ENCODE data around the gene OR2Y1.
"Not testable (repeated sequence)": the region's sequence is repeated elsewhere in the genome, so short reads cannot be mapped to it uniquely, and the experiment has no call there.

OR2Y1 gene

DNA sequence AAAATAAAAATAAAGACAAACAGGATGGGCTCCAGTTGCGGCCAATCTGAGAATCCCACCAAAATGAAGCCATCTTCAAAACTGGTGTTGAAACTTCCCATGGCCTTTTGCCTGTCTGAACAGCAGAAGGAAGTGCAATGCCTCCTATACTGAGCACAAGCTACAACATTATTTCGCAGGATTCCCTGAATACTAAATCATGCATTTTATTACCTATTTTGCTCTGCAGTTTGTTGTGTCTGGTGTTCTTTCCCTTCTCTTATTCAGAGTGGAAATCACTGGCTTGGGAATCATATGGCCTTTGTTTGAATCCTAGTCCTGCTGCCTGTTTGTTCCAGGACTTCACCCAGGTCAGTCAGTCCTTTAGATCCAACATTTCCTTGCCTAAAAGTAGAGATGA is at the start of gene OR2Y1:
OR2Y1 (minus strand) TSS at position 101 of the 400 bp plus-strand sequence; CDS start at position 101, 0 bp downstream.
- in situ Hi-C loops (cut with HindIII; ENCODE audit: low sequenced_read_pairs): no loop called here

DNA sequence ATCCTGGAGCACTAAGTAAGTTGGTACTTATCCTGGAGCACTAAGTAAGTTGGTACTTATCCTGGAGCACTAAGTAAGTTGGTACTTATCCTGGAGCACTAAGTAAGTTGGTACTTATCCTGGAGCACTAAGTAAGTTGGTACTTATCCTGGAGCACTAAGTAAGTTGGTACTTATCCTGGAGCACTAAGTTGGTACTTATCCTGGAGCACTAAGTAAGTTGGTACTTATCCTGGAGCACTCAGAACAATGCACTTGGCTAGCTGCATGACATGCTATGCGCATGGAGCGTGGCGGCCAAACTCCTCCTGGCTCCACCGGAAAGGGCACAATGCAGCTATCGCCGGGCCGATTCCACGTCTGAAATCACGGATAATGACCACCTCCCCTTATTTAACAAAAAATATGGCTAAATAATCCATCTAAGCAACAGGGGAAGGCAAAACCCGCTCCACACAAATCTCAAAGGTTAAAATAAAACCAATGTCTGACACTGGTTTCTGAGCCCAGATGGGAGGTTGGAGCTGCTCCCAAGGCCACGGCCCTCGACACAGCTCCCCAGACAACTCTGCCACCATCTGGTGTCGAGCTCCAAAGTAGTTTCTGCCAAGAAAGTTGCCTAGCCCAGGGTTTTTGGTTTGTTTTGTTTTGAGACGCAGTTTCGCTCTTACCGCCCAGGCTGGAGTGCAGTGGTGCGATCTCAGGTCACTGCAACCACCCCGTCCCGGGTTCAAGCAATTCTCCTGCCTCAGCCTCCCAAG is 49.0 kb upstream of the OR2Y1 start:
- in situ Hi-C loops (cut with HindIII; ENCODE audit: low sequenced_read_pairs): not testable (repeated sequence)

GRCh38 chr5:180787711-180788431 is 48.0 kb upstream of the OR2Y1 start:
- in situ Hi-C loops (cut with HindIII; ENCODE audit: low sequenced_read_pairs): no loop called here

GRCh38 chr5:180786531-180787398 is 46.9 kb upstream of the OR2Y1 start:
- in situ Hi-C loops (cut with HindIII; ENCODE audit: low sequenced_read_pairs): no loop called here

DNA sequence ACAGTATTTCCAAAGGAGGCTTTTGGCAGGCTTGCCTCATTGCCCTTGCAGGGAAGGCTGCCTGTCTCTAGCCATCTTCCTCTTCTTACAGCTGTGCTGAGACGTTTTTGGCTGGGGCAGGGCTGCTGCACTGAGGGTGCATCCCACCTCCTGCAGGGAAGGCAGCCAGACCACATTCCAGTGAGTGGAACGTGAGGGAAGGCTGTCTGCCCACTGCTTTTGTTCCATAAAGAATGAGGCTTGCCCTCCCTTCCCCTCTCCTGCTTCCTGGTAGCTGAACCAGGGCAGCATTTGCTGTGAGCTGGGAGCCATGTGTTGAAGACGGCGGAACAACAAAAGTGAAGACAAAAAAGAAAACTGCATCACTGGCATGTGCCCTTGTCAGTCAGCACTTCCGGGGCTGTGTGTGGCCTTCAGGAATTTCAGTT is 46.0 kb upstream of the OR2Y1 start:
- in situ Hi-C loops (cut with HindIII; ENCODE audit: low sequenced_read_pairs): no loop called here

- in situ Hi-C loops (cut with HindIII; ENCODE audit: low sequenced_read_pairs): no loop called here
Observed at GRCh38 chr5:180785121-180785781, 45.4 kb upstream of the OR2Y1 start.

- in situ Hi-C loops (cut with HindIII; ENCODE audit: low sequenced_read_pairs): no loop called here
Observed at GRCh38 chr5:180784497-180785097, 44.7 kb upstream of the OR2Y1 start.

DNA sequence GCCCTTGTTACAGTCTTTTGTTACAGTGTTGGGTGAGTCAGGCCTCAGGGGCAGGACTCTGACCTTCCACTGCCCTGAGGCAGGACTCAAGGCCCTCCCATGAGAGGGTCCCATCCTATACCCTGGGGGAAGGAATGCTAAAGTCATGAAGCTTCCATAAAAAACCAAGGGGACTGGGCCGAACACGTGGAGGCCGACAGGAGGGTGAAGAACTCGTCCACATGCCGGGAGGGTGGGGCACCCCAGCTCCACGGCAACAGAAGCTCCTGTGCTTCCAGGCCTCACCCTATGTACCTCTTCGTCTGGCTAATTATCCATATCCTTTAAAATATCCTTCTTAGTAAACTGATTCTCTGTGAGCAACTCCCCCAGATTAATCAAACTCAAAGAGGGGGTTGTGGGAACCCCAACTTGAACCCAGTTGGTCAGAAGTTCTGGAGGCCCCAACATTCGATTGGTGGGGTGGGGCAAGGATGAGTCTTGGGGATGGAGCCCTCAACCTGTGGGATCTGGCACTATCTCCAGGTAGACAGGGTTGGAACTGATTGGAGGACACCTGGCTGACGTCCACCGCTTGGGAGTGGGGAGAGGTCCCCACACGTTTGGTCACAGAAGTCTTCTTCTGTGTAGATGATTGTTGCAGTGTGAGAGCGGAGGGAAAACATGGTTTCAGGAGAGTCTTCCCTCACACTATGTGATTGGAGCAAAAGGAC is 43.6 kb upstream of the OR2Y1 start:
- in situ Hi-C loops (cut with HindIII; ENCODE audit: low sequenced_read_pairs): no loop called here

- in situ Hi-C loops (cut with HindIII; ENCODE audit: low sequenced_read_pairs): no loop called here
Observed at GRCh38 chr5:180782748-180783147, 42.9 kb upstream of the OR2Y1 start.

GRCh38 chr5:180781900-180782326 is 42.1 kb upstream of the OR2Y1 start:
- in situ Hi-C loops (cut with HindIII; ENCODE audit: low sequenced_read_pairs): not testable (repeated sequence)

- in situ Hi-C loops (cut with HindIII; ENCODE audit: low sequenced_read_pairs): no loop called here
Observed at GRCh38 chr5:180779985-180780610, 40.2 kb upstream of the OR2Y1 start.

GRCh38 chr5:180777475-180777874 is 37.6 kb upstream of the OR2Y1 start:
- in situ Hi-C loops (cut with HindIII; ENCODE audit: low sequenced_read_pairs): no loop called here

DNA sequence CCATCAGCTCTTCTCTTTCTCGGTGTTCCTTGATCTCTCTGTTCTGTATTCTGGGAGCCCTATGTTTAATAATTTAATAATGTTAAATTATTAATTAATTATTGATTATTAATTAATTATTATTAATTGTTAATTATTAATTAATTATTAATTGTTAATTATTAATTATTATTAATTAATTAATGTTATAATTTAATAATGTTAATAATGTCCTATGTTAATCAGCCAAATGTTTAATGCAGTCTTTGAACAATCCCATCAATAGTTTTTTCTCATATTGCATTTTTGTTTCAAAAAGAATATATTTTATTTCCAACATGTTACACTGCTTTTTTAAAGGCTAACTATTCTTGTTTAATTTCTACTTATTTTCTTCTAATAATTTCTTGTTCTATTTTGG is 36.5 kb upstream of the OR2Y1 start:
- in situ Hi-C loops (cut with HindIII; ENCODE audit: low sequenced_read_pairs): no loop called here

- in situ Hi-C loops (cut with HindIII; ENCODE audit: low sequenced_read_pairs): no loop called here
Observed at GRCh38 chr5:180775624-180776023, 35.8 kb upstream of the OR2Y1 start.

GRCh38 chr5:180771839-180772238 is 32.0 kb upstream of the OR2Y1 start:
- in situ Hi-C loops (cut with HindIII; ENCODE audit: low sequenced_read_pairs): no loop called here

GRCh38 chr5:180769821-180770220 is 30.0 kb upstream of the OR2Y1 start:
- in situ Hi-C loops (cut with HindIII; ENCODE audit: low sequenced_read_pairs): no loop called here

DNA sequence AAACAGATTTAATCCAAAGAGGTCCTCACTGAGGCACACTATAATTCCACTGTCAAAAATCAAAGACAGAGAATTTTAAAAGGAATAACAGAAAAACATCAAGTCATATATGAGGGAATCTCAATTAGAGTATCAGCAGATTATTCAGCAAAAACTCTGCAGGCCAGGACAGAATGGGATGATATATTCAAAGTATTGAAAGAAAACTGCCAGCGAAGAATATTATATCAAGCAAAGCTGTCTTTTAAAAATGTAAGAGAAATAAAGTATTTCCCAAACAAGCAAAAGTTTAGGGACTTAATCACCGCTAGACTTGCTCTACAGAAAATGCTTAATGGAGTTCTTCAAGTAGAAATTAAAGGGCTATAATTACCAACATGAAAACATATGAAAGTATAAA is 15.7 kb upstream of the OR2Y1 start:
- in situ Hi-C loops (cut with HindIII; ENCODE audit: low sequenced_read_pairs): no loop called here

DNA sequence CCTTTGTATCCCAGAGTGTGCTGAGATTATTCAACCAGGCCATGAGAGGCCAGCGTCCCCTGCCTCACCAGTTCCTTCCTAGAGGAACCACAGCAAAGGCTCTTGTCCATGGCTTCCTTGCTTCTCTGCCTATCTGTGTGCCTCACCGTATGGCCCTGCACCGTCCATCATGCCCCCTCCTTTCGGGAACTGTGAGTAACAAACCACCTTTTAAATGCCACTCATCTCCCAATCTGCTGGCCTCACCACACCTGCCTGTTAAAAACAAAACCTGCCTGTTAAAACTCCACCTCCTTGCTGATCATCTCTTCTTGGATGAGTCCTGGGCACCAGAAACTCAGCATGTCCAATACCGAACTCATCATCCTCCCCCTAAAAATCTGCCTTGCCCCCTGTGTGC is 4.4 kb upstream of the OR2Y1 start:
- in situ Hi-C loops (cut with HindIII; ENCODE audit: low sequenced_read_pairs): no loop called here

- in situ Hi-C loops (cut with HindIII; ENCODE audit: low sequenced_read_pairs): no loop called here
Observed at GRCh38 chr5:180742727-180743126, 2.9 kb upstream of the OR2Y1 start.
